OCI-LY7 (cell line): ENCODE results near the gene KCNAB2. TPM values are rescaled to one million over a fixed set of nuclear protein-coding genes. Genes with fewer than 3 reads are reported as not detected.

ENCODE experiments used
- BruUV-seq: library from RNA; stranded (reverse); fragments of 400-500 nt; replicated peaks from 2 replicates; lab custom pipeline; 2021; lab: Mats Ljungman, UMichigan
- CTCF ChIA-PET: fragments of 300-600 bp; sonication (Branson Sonifier 250); formaldehyde crosslinking; loops from one replicate; lab custom pipeline; 2022; ENCODE audit warnings: antibody characterized with exemption; ENCODE audit not compliant: unreplicated experiment; lab: Charles Lee
- POLR2A ChIA-PET: fragments of 300-600 bp; sonication (Branson Sonifier 250); formaldehyde crosslinking; loops from one replicate; lab custom pipeline; 2022; ENCODE audit warnings: antibody characterized with exemption; lab: Charles Lee
- DNase-seq: peaks from one replicate; pipeline ENCODE4 v3.0.0-alpha.2; 2015; ENCODE audit warnings: low spot score
- H2AFZ ChIP-seq: fragments of 200-600 bp; sonication (generic), shearing (Covaris generic); 2 replicates; pipeline ENCODE4 v1.6.1; 2014; ENCODE audit warnings: mild to moderate bottlenecking, antibody characterized with exemption, low read length, moderate library complexity
- H3K27ac ChIP-seq: fragments of 200-600 bp; sonication (generic); 2 replicates; pipeline ENCODE4 v1.5.1; 2014; ENCODE audit warnings: mixed run types, low read depth, mild to moderate bottlenecking, moderate library complexity, low read length, inconsistent platforms; ENCODE audit not compliant: poor library complexity, severe bottlenecking
- H3K36me3 ChIP-seq: fragments of 200-600 bp; sonication (generic); 2 replicates; pipeline ENCODE4 v1.6.1; 2014; ENCODE audit warnings: mild to moderate bottlenecking, antibody characterized with exemption, low read length, moderate library complexity, mixed read lengths; ENCODE audit not compliant: insufficient read depth
- H3K4me1 ChIP-seq: fragments of 200-600 bp; sonication (generic); 2 replicates; pipeline ENCODE4 v1.5.1; 2014; ENCODE audit warnings: mild to moderate bottlenecking, low read length; ENCODE audit not compliant: insufficient read depth, poor library complexity, severe bottlenecking
- H3K4me2 ChIP-seq: fragments of 200-600 bp; sonication (generic); 2 replicates; pipeline ENCODE4 v1.6.1; 2014; ENCODE audit warnings: mild to moderate bottlenecking, low read length
- H3K4me3 ChIP-seq: fragments of 200-600 bp; sonication (generic); 2 replicates; pipeline ENCODE4 v1.5.1; 2014; ENCODE audit warnings: mild to moderate bottlenecking, low read depth, low read length; ENCODE audit not compliant: poor library complexity, severe bottlenecking
- H3K79me2 ChIP-seq: fragments of 200-600 bp; sonication (generic); 2 replicates; pipeline ENCODE4 v1.6.1; 2016; ENCODE audit warnings: low read depth, mild to moderate bottlenecking, low read length, moderate library complexity, mixed read lengths; ENCODE audit not compliant: insufficient read depth
- H3K9me2 ChIP-seq: fragments of 200-600 bp; sonication (generic); 2 replicates; pipeline ENCODE4 v1.6.1; 2016; ENCODE audit warnings: mild to moderate bottlenecking, low read length, mixed read lengths; ENCODE audit not compliant: insufficient read depth
- H3K9me3 ChIP-seq: fragments of 200-600 bp; sonication (generic); 2 replicates; pipeline ENCODE4 v1.6.1; 2014; ENCODE audit warnings: mild to moderate bottlenecking, mixed run types, low read length, mixed read lengths
- H4K20me1 ChIP-seq: fragments of 200-600 bp; sonication (generic); 2 replicates; pipeline ENCODE4 v1.6.1; 2014; ENCODE audit warnings: mild to moderate bottlenecking, antibody characterized with exemption, low read length, moderate library complexity, mixed read lengths; ENCODE audit not compliant: insufficient read depth
- CTCF ChIP-seq: fragments of 200-600 bp; sonication (generic); conservative IDR thresholded peaks from 2 replicates; pipeline ENCODE4 v1.5.1; 2014; ENCODE audit warnings: mild to moderate bottlenecking, antibody characterized with exemption, low read length, moderate library complexity, mixed read lengths
- EZH2phosphoT487 ChIP-seq: fragments of 200-600 bp; sonication (generic); IDR thresholded peaks from 2 replicates; pipeline ENCODE4 v1.6.1; 2018; ENCODE audit warnings: low read depth, borderline replicate concordance, mild to moderate bottlenecking, mixed run types, antibody characterized with exemption, low read length, moderate library complexity, mixed read lengths
- intact Hi-C: fragments of 100-400 bp; cut with micrococcal nuclease; formaldehyde crosslinking; loops from one replicate; pipeline ENCODE4 v1.10.0; 2022; ENCODE audit not compliant: unreplicated experiment
- total RNA-seq, 2 experiments: library from RNA; depleted of rRNA in 1 of 2; stranded (reverse); fragments of >200 nt in 1 of 2; shearing (Covaris generic) in 1 of 2; gene quantifications; 2 replicates each; pipeline ENCODE4 v1.2.3, GENCODE V29; 2014 to 2022

Gene KCNAB2
- total RNA-seq, 2 experiments from 2014 or later, result 46.7 to 133 TPM

- intact Hi-C loops, result no loop called here
- Histone ChIP-seq H3K4me1 (peaks cover 10% of the 10 kb centered on the region), H3K27ac (no peak overlapping the region), H3K36me3 (peaks cover 22% of the 10 kb centered on the region; the same call in 1 of the 2 replicates), H4K20me1 (no peaks in the 10 kb centered on the region; the same call in 1 of the 2 replicates), H3K4me2 (no peak overlapping the region), H3K9me2 (no peaks in the 10 kb centered on the region), H3K9me3 (no peaks in the 10 kb centered on the region), H3K4me3 (no peak overlapping the region), H2AFZ (no peak overlapping the region), H3K79me2 (peaks cover 13% of the 10 kb centered on the region)
- no peak for DNase-seq
- BruUV-seq, result no TSS peak
- ChIA-PET POLR2A (no interaction called here), CTCF (no interaction called here)
- TF ChIP-seq CTCF, result no peak
- TF ChIP-seq EZH2phosphoT487, result no peak
These were observed 10.0 kb upstream of the KCNAB2 start for GRCh38 chr1:6035719-6036118.

- H3K79me2 ChIP-seq, result peaks cover 7% of the 10 kb centered on the region; the same call in 1 of the 2 replicates
- no peak overlapping the region for H3K27ac ChIP-seq
- no peak overlapping the region for H2AFZ ChIP-seq
- no peaks in the 10 kb centered on the region for H3K9me2 ChIP-seq
- peaks cover 7% of the 10 kb centered on the region for H3K4me1 ChIP-seq
- POLR2A ChIA-PET, result no interaction called here
- no peaks in the 10 kb centered on the region; the same call in 1 of the 2 replicates for H4K20me1 ChIP-seq
- TF ChIP-seq EZH2phosphoT487 (no peak), CTCF (no peak)
- peak; percentile 47 for DNase-seq
- H3K4me3 ChIP-seq, result no peak overlapping the region
- no peaks in the 10 kb centered on the region for H3K9me3 ChIP-seq
- no peak overlapping the region; the same call in 1 of the 2 replicates for H3K4me2 ChIP-seq
- peaks cover 35% of the 10 kb centered on the region; the same call in 1 of the 2 replicates for H3K36me3 ChIP-seq
- intact Hi-C loops, result no loop called here
- no TSS peak for BruUV-seq
- CTCF ChIA-PET, result no interaction called here
These were observed 8.3 kb upstream of the KCNAB2 start for GRCh38 chr1:6037338-6037762.

- no peak for TF ChIP-seq CTCF
- TF ChIP-seq EZH2phosphoT487, result no peak
- BruUV-seq, result no TSS peak
These were observed 7.1 kb upstream of the KCNAB2 start for GRCh38 chr1:6038603-6039002.

More at GRCh38 chr1:6038603-6039002, 7.1 kb upstream of the KCNAB2 start:
- Histone ChIP-seq H3K79me2 (peaks cover 5% of the 10 kb centered on the region; the same call in 1 of the 2 replicates), H3K9me3 (no peaks in the 10 kb centered on the region), H3K9me2 (no peaks in the 10 kb centered on the region), H3K36me3 (peaks cover 38% of the 10 kb centered on the region; the same call in 1 of the 2 replicates), H2AFZ (no peak overlapping the region), H3K4me2 (no peak overlapping the region), H3K4me1 (peaks cover 7% of the 10 kb centered on the region), H3K27ac (no peak overlapping the region), H4K20me1 (no peaks in the 10 kb centered on the region; the same call in 1 of the 2 replicates), H3K4me3 (no peak overlapping the region)
- intact Hi-C loops, result no loop called here
- no peak for DNase-seq
- ChIA-PET CTCF (no interaction called here), POLR2A (no interaction called here)
